Neuron (in vitro differentiated cells): ENCODE data around the gene TNXB.

Source experiments
- H2AFZ ChIP-seq: one replicate; pipeline ENCODE4 v1.6.1; 2013; ENCODE audit warnings: low read depth, mild to moderate bottlenecking, inconsistent platforms, low read length, moderate library complexity
- H3K27me3 ChIP-seq: one replicate; pipeline ENCODE4 v1.6.1; 2013; ENCODE audit warnings: low read length; ENCODE audit not compliant: insufficient read depth
- H3K36me3 ChIP-seq: one replicate; pipeline ENCODE4 v1.6.1; 2013; ENCODE audit warnings: low read length; ENCODE audit not compliant: insufficient read depth
- H3K4me1 ChIP-seq: one replicate; pipeline ENCODE4 v1.6.1; 2013; ENCODE audit warnings: low read length; ENCODE audit not compliant: insufficient read depth
- H3K4me3 ChIP-seq: 2 replicates; pipeline ENCODE4 v1.5.1; 2013; ENCODE audit warnings: mild to moderate bottlenecking, low read length, moderate library complexity
- H3K9me3 ChIP-seq: one replicate; pipeline ENCODE4 v1.6.1; 2013; ENCODE audit warnings: low read length

TNXB gene

GRCh38 chr6:32096394-32097258 is 12.5 kb downstream of the TNXB start:
- Histone ChIP-seq H3K4me1 (no peaks in the 10 kb centered on the region), H3K36me3 (no peaks in the 10 kb centered on the region), H3K4me3 (no peak overlapping the region), H3K27me3 (peaks cover 10% of the 10 kb centered on the region), H2AFZ (no peak overlapping the region), H3K9me3 (no peaks in the 10 kb centered on the region)

- H3K27me3 ChIP-seq, result peaks cover 10% of the 10 kb centered on the region
- H3K9me3 ChIP-seq, result no peaks in the 10 kb centered on the region
- no peak overlapping the region for H3K4me3 ChIP-seq
- H3K36me3 ChIP-seq, result no peaks in the 10 kb centered on the region
- no peak overlapping the region for H2AFZ ChIP-seq
- no peaks in the 10 kb centered on the region for H3K4me1 ChIP-seq
Measured at GRCh38 chr6:32096087-32096393, 13.1 kb downstream of the TNXB start.

GRCh38 chr6:32095338-32096086 is 13.6 kb downstream of the TNXB start:
- no peak overlapping the region for H2AFZ ChIP-seq
- no peaks in the 10 kb centered on the region for H3K36me3 ChIP-seq
- H3K4me1 ChIP-seq, result no peaks in the 10 kb centered on the region
- no peaks in the 10 kb centered on the region for H3K9me3 ChIP-seq
- peaks cover 10% of the 10 kb centered on the region for H3K27me3 ChIP-seq
- no peak overlapping the region for H3K4me3 ChIP-seq

GRCh38 chr6:32092760-32093497 is 16.2 kb downstream of the TNXB start:
- Histone ChIP-seq H3K4me3 (no peak overlapping the region), H3K27me3 (peaks cover 19% of the 10 kb centered on the region)

GRCh38 chr6:32089082-32089828 is 19.9 kb downstream of the TNXB start:
- no peak overlapping the region for H2AFZ ChIP-seq
- H3K9me3 ChIP-seq, result peaks cover 1% of the 10 kb centered on the region
- peaks cover 26% of the 10 kb centered on the region for H3K27me3 ChIP-seq
- H3K4me3 ChIP-seq, result no peak overlapping the region
- H3K4me1 ChIP-seq, result no peaks in the 10 kb centered on the region
- H3K36me3 ChIP-seq, result no peaks in the 10 kb centered on the region

More at GRCh38 chr6:32092760-32093497, 16.2 kb downstream of the TNXB start:
- Histone ChIP-seq H3K4me1 (no peaks in the 10 kb centered on the region), H2AFZ (no peak overlapping the region), H3K9me3 (no peaks in the 10 kb centered on the region), H3K36me3 (no peaks in the 10 kb centered on the region)

GRCh38 chr6:32088487-32089049 is 20.6 kb downstream of the TNXB start:
- H3K4me1 ChIP-seq, result no peaks in the 10 kb centered on the region
- no peak overlapping the region for H3K4me3 ChIP-seq
- H3K27me3 ChIP-seq, result peaks cover 26% of the 10 kb centered on the region
- no peak overlapping the region for H2AFZ ChIP-seq
- no peaks in the 10 kb centered on the region for H3K36me3 ChIP-seq
- H3K9me3 ChIP-seq, result peaks cover 1% of the 10 kb centered on the region

- no peak overlapping the region for H3K4me3 ChIP-seq
- H3K9me3 ChIP-seq, result peaks cover 1% of the 10 kb centered on the region
- peaks cover 26% of the 10 kb centered on the region for H3K27me3 ChIP-seq
- no peaks in the 10 kb centered on the region for H3K4me1 ChIP-seq
- no peak overlapping the region for H2AFZ ChIP-seq
- no peaks in the 10 kb centered on the region for H3K36me3 ChIP-seq
Measured at GRCh38 chr6:32087574-32088486, 21.3 kb downstream of the TNXB start.

GRCh38 chr6:32086661-32087573 is 22.2 kb downstream of the TNXB start:
- Histone ChIP-seq H3K4me1 (no peaks in the 10 kb centered on the region), H3K9me3 (peaks cover 1% of the 10 kb centered on the region), H3K36me3 (no peaks in the 10 kb centered on the region), H3K27me3 (peaks cover 26% of the 10 kb centered on the region), H2AFZ (no peak overlapping the region), H3K4me3 (no peak overlapping the region)

GRCh38 chr6:32085759-32086459 is 23.2 kb downstream of the TNXB start:
- no peak overlapping the region for H3K4me3 ChIP-seq
- H3K27me3 ChIP-seq, result peaks cover 26% of the 10 kb centered on the region
- H2AFZ ChIP-seq, result no peak overlapping the region
- H3K36me3 ChIP-seq, result no peaks in the 10 kb centered on the region
- no peaks in the 10 kb centered on the region for H3K4me1 ChIP-seq
- peaks cover 1% of the 10 kb centered on the region for H3K9me3 ChIP-seq

- no peaks in the 10 kb centered on the region for H3K4me1 ChIP-seq
- no peaks in the 10 kb centered on the region for H3K36me3 ChIP-seq
- peaks cover 1% of the 10 kb centered on the region for H3K9me3 ChIP-seq
- H3K4me3 ChIP-seq, result no peak overlapping the region
- no peak overlapping the region for H2AFZ ChIP-seq
- H3K27me3 ChIP-seq, result peaks cover 26% of the 10 kb centered on the region
Measured at GRCh38 chr6:32084780-32085179, 24.4 kb downstream of the TNXB start.
